ENCODE data around the gene ZBTB20.

Gene ZBTB20

DNA sequence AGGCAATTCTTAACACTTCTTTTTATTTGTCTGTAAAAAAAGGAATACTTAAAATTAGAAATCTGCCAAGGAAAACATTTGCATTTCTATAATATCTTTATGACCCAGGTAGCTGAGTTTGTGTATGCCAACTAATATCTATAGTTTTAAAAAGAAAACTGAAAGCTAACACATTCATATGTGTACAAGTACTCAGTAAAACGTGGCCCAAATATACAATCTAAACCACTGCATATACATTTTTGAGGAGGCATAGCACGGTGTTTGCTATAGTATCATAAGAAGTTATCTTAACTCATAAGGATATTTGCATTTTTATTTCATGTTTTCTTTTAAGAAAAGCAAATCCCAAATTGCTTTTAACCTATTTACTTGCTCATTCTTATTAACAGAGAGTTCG, 172.7 kb downstream of the ZBTB20 start:
- no peak for TF ChIP-seq CTCF (conservative IDR thresholded peaks at IDR 0.05; ENCODE audit: control insufficient read depth, insufficient read depth, low read depth, low read length)
- DNase-seq (ENCODE audit: low read depth): no peak
- H3K4me3 ChIP-seq (ENCODE audit: control insufficient read depth, low read depth, low read length): no peak overlapping the region

- no peak overlapping the region for H3K4me3 ChIP-seq (ENCODE audit: control insufficient read depth, low read depth, low read length)
- DNase-seq (ENCODE audit: low read depth): no peak
- TF ChIP-seq CTCF (conservative IDR thresholded peaks at IDR 0.05; ENCODE audit: control insufficient read depth, insufficient read depth, low read depth, low read length): no peak
These were observed 173.6 kb downstream of the ZBTB20 start for GRCh38 chr3:114973536-114973935.

- no peak overlapping the region for H3K4me3 ChIP-seq (ENCODE audit: control insufficient read depth, low read depth, low read length)
- TF ChIP-seq CTCF (conservative IDR thresholded peaks at IDR 0.05; ENCODE audit: control insufficient read depth, insufficient read depth, low read depth, low read length): no peak
- DNase-seq (ENCODE audit: low read depth): no peak
These were observed 179.9 kb downstream of the ZBTB20 start for GRCh38 chr3:114967168-114967567.

DNA sequence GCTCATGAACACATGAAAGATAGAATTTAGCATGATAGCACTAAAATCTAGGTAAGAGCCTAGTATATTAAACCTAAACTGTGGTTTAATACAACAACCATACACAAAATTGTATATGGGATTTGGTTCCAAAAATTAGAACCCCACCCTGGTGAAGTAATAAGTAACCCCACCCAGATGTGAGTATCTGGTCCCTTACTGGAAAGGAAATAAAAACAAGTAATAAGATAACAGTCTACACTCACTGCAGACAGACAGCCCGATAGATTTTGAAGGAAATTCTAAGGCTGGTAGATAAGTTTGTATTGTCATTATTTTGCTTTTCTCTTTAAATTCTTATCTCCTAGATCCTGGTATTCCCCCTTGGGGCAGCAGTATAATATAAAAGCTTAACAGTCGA, 184.9 kb downstream of the ZBTB20 start:
- DNase-seq (ENCODE audit: low read depth): no peak
- TF ChIP-seq CTCF (conservative IDR thresholded peaks at IDR 0.05; ENCODE audit: control insufficient read depth, insufficient read depth, low read depth, low read length): no peak
- no peak overlapping the region for H3K4me3 ChIP-seq (ENCODE audit: control insufficient read depth, low read depth, low read length)

DNA sequence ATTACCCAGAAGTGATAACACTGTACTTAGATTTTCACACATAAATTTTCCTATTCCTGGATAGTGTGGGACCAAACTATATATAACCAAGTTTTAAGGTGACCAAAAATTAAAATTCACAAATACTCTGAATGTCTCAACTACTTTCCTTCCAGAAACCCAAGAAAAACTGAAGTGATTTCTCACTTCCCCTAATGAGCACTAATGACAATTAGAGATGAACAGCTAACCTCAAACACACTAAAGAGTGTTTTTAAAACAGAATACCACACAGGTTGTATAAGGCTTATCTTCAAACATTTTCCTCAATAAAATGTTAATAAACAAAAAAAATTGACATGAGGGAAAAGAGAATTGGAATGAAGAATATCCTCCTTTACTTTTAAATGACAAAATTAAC, 188.2 kb downstream of the ZBTB20 start:
- no peak for TF ChIP-seq CTCF (conservative IDR thresholded peaks at IDR 0.05; ENCODE audit: control insufficient read depth, insufficient read depth, low read depth, low read length)
- DNase-seq (ENCODE audit: low read depth): no peak
- no peak overlapping the region for H3K4me3 ChIP-seq (ENCODE audit: control insufficient read depth, low read depth, low read length)

DNA sequence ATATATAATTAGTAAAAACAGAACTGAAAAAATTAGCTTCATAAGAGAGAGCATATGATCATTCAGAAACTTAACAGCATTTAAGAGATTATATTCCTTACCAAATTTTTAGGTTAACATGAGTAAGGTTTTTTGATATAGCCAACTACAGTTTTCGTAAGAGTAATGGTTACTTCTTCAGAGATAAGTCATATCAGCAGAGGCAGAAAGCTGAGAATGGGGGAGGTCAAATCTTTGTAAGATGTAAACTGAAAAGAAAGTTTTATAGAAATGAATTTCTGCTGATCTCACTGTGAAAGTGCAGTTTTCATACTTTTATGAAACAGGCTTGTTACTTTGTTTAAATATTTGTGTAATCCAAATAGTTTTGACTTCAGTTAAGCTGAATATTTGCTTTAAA, 193.3 kb downstream of the ZBTB20 start:
- no peak overlapping the region for H3K4me3 ChIP-seq (ENCODE audit: control insufficient read depth, low read depth, low read length)
- no peak for DNase-seq (ENCODE audit: low read depth)
- no peak for TF ChIP-seq CTCF (conservative IDR thresholded peaks at IDR 0.05; ENCODE audit: control insufficient read depth, insufficient read depth, low read depth, low read length)

- no peak for TF ChIP-seq CTCF (conservative IDR thresholded peaks at IDR 0.05; ENCODE audit: control insufficient read depth, insufficient read depth, low read depth, low read length)
- H3K4me3 ChIP-seq (ENCODE audit: control insufficient read depth, low read depth, low read length): no peak overlapping the region
- DNase-seq (ENCODE audit: low read depth): no peak
These were observed 193.8 kb downstream of the ZBTB20 start for GRCh38 chr3:114953215-114953799.
